ENCODE measurements around the gene PGBD5.

PGBD5 gene

DNA sequence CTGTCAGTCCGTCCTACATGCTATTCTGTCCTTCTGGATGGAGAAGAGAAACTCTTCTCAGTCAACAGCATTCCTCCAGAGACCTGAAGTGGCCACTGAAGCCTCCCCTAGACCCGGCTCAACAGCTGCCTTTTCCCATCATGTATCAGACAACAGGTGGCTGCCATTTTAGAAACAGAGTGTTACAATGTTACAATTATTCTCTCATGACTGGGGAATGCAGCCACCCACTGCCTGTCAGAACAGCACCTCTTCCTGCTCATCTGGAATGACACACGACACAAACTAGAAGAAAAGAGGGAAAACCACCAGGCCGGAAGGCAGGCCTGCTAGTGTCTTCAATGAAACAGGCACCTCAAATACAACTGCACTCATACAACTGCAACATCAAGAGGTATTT lies 105.3 kb downstream of the PGBD5 start:
- no peak for DNase-seq

GRCh38 chr1:230319014-230319747 lies 107.0 kb downstream of the PGBD5 start:
- DNase-seq, result no peak

- DNase-seq, result no peak
These were observed 108.0 kb downstream of the PGBD5 start for GRCh38 chr1:230317823-230318819.

GRCh38 chr1:230316864-230317745 lies 109.0 kb downstream of the PGBD5 start:
- no peak for DNase-seq

DNA sequence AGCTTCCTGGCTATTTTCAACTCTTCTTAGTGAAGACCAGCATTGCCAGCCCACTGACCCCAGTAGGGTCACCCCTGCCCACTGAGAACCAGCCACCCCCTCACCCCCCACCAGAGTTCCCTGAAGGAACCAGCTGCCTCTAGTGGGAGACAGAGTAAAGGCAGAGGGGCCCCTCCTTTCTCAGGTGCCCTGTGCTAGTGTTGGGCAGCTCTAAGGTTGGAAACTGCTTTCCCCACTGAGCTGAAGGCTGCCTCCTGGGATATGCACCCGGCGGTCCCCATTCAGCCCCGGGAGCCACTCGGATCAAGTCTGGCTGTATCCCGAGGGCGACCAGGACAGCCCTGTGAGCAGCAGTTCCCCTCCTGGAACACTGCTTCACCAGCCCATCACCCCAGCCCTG lies 111.0 kb downstream of the PGBD5 start:
- no peak for DNase-seq

- DNase-seq, result no peak
These were observed 112.0 kb downstream of the PGBD5 start for GRCh38 chr1:230314142-230314470.

DNA sequence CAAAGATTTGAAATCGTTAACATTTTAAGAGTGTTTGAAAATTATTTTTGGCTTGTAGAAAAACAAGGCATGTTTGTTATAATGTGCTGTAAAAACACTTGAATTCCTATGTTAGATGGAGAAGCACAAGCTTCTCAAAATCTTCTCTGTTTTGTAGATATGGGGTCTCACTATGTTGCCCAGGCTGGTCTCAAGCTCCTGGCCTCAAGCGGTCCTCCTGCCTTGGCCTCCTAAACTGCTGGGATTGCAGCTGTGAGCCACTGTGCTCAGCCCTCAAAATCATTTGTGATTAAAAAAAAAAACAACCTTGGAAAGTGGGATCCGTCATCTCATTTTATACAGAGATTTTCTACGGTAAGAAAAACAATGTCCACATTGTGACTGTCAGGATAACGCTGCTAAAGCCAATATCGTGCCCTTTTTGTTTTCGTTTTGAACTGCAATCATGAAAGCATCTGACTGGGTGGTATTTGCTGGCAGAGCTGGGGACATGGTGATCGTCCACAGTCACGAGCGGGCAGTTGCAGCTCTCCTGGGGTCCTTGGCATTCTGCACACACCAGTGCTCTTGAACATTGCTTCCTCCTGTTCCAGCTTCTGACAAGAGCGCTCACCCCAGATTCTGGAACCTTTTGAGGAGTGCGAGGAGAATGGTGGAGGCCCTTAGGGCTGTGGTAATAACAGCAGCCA lies 112.5 kb downstream of the PGBD5 start:
- DNase-seq, result no peak

DNA sequence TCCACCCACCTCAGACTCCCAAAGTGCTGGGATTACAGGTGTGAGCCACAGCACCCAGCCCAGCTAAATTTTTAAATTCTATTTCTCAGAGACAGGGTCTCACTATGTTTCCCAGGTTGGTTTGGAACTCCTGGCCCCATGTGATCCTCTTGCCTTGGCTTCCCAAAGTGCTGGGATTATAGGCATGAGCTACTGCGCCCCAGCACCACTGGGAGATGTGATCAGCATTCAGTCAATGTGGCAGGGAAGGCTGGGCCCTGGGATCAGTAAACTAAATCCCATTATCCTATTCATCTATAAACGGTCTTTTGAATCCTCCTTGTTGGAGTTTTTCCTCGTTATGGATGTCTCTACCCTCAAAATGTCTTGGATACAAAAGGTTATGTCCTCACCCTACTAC lies 113.5 kb downstream of the PGBD5 start:
- DNase-seq, result no peak

DNA sequence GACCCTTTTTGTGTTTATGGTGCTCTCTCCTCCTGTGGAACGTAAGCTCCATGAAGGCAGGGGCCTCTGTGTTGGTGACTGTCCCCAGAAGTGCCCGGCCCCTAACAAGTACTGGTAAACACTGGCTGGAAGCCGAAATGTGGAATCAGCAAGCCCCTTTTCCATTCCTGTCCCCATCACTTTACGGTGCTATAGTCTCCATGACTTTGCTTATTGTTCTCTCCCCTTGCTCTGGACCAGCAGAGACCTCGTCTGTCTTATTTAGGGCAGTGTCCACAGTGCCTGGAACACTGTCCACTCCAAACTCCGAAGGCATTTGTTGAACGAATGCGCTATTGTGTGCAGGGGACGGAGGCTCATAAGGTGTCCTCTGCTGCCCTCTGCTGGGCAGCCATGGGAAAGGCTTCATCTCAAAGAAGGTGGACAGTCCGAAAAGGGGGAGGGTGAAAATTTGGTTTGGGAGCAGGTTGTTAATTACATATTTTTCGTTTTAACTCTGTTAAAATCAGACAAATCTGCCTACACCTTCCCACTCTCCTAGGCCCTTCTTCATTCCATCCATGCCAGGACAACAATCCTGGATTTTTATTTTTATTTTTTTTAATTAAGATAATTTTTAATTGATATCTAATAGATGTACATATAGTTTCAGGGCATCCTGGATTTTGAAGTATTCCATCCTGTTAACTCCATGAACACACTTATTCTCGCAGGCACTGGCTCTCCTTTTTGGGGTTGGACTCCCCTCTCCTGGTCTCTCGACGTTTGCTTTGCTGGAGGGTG lies 115.6 kb downstream of the PGBD5 start:
- DNase-seq, result peak; percentile 70

GRCh38 chr1:230309646-230310177 lies 116.4 kb downstream of the PGBD5 start:
- DNase-seq, result no peak

- no peak for DNase-seq
These were observed 117.3 kb downstream of the PGBD5 start for GRCh38 chr1:230308821-230309220.

- DNase-seq, result no peak
These were observed 118.1 kb downstream of the PGBD5 start for GRCh38 chr1:230308039-230308438.

DNA sequence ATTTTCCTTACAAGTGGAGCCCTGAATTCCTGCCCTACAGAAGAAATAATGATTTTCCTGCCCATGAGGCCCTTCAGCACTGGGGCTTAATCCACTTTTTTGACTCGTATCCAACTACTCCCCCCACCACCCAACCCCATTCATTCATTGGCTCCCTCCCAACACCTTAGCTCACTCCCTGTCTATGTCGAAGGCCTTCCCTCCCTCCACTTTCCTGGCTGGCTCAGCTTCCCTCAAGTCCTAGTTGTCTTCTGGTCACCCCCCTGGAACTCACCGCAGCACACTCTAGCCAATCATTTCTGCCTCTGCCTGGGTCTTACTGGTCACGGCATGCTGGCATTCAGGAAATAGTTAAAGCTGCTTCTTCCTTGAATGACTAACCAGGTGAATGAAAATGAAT lies 118.9 kb downstream of the PGBD5 start:
- no peak for DNase-seq

- DNase-seq, result peak; percentile 60
These were observed 120.0 kb downstream of the PGBD5 start for GRCh38 chr1:230306169-230306568.

- no peak for DNase-seq
These were observed 122.3 kb downstream of the PGBD5 start for GRCh38 chr1:230303822-230304221.

GRCh38 chr1:230303069-230303468 lies 123.1 kb downstream of the PGBD5 start:
- DNase-seq, result no peak

- DNase-seq, result no peak
These were observed 124.3 kb downstream of the PGBD5 start for GRCh38 chr1:230301822-230302221.

GRCh38 chr1:230301322-230301721 lies 124.8 kb downstream of the PGBD5 start:
- no peak for DNase-seq

DNA sequence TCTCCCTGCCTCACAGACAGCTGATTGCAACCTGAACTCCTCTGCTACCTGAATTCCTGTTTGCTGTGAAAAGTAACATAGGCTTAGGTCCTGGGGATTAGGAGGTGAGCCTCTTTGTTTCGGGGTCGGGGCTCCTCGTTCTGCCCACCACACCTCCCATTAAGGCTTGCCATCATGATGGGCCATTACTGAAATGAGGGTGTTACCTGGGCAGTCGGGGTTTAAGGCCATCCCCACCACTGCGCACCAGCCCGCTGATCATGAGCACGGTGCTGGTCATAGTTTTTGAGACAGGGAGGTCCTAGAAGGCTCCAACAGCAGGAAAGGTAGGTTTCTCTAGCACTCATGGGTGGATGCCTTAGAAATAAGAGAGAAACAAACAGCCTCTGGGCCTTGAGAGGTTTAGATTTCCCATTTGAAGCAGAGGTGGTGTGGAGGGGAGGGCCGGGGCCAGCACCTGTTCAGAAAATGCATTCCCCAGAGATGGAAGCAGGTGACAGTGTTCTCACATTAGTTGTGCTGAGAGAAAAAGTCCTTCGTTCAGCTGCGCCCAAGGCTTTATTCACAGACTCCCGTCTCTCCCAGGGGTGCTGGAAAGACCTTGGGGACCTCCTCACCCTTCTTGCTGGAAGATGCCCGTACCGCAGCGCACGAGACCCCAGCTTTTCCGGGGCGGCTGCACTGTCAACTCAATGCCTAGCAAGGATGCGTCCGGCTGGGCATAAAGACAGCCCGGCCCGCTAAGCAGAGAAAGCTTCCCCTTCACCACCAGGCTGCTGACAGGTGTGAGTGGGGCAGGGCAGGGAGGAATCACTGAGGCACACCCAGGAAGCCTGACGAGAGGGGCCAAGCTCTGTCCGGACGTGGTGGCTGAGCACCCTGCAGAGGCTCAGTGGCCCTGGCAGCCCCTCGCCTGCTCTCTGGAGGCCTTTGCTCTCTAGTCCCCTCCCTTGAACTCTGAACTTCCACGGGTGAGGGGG lies 125.5 kb downstream of the PGBD5 start:
- DNase-seq, result no peak

Data from activated CD4-positive, alpha-beta T cell treated with anti-CD3 and anti-CD28 coated beads for 48 hours (primary cell).